Type B pancreatic cell (in vitro differentiated cells): ENCODE results near the gene IBA57. TPM values are rescaled to one million over a fixed set of nuclear protein-coding genes. Genes with fewer than 3 reads are reported as not detected.
A peak's percentile ranks its signal among the peaks of the same experiment; 100 is the strongest.

ENCODE experiments used
- DNase-seq: peaks from one replicate; pipeline ENCODE4 v3.0.0; 2021; ENCODE audit warnings: mixed read lengths; ENCODE audit not compliant: unreplicated experiment; ENCODE audit errors: extremely low spot score
- H3K27ac Mint-ChIP-seq: 2 replicates; pipeline ENCODE4 v1.8.0; 2021; ENCODE audit warnings: mild to moderate bottlenecking, mixed read lengths
- H3K27me3 Mint-ChIP-seq: 2 replicates; pipeline ENCODE4 v1.8.0; 2021; ENCODE audit warnings: mixed read lengths
- H3K36me3 Mint-ChIP-seq: 2 replicates; pipeline ENCODE4 v1.8.0; 2021; ENCODE audit warnings: mixed read lengths
- H3K4me1 Mint-ChIP-seq: one replicate; pipeline ENCODE4 v1.8.0; 2021; ENCODE audit warnings: mixed read lengths; ENCODE audit not compliant: unreplicated experiment
- H3K4me3 Mint-ChIP-seq: 2 replicates; pipeline ENCODE4 v1.8.0; 2021; ENCODE audit warnings: mild to moderate bottlenecking, mixed read lengths
- H3K9me3 Mint-ChIP-seq: 2 replicates; pipeline ENCODE4 v1.8.0; 2021; ENCODE audit warnings: mixed read lengths
- total RNA-seq: library from RNA; stranded (reverse); gene quantifications from 2 replicates; pipeline ENCODE4 v1.2.1, GENCODE V29; 2021; ENCODE audit warnings: low replicate concordance
- TF ChIP-seq, protein P1 (sequence below): fragments of 200-600 bp; sonication (generic); conservative IDR thresholded peaks from 2 replicates; pipeline ENCODE4 v1.5.0; 2021; ENCODE audit warnings: antibody characterized with exemption, mild to moderate bottlenecking

Gene IBA57
- total RNA-seq, 1 donor from 2014 or later: 9.5 TPM

DNA sequence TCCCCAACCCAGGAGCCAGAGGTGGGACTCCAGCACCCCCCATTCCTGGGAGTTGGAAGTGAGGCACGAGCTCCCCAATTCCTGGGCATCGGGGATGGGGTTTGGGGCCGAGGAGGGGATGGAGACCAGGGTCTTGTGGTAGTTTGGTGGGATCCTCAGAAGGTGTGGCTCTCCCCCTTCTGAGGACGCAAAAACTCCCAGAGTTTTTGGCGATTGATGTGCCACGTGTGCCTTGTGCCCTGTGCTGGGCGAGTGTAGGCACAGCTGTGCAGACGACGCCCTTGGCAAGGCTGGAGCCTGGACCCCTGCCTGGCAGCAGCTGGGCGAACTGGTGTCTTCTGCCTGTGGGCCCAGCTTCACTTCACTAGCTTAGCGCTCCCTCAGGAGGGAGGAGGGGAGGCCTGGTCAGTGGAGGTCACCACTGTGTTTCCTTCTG lies 22.9 kb upstream of the IBA57 start:
- no peaks in the 10 kb centered on the region for H3K36me3 Mint-ChIP-seq
- H3K9me3 Mint-ChIP-seq: no peaks in the 10 kb centered on the region
- peaks cover 5% of the 10 kb centered on the region for H3K27me3 Mint-ChIP-seq
- TF ChIP-seq, protein P1, sequence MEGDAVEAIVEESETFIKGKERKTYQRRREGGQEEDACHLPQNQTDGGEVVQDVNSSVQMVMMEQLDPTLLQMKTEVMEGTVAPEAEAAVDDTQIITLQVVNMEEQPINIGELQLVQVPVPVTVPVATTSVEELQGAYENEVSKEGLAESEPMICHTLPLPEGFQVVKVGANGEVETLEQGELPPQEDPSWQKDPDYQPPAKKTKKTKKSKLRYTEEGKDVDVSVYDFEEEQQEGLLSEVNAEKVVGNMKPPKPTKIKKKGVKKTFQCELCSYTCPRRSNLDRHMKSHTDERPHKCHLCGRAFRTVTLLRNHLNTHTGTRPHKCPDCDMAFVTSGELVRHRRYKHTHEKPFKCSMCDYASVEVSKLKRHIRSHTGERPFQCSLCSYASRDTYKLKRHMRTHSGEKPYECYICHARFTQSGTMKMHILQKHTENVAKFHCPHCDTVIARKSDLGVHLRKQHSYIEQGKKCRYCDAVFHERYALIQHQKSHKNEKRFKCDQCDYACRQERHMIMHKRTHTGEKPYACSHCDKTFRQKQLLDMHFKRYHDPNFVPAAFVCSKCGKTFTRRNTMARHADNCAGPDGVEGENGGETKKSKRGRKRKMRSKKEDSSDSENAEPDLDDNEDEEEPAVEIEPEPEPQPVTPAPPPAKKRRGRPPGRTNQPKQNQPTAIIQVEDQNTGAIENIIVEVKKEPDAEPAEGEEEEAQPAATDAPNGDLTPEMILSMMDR: no peak
- peak overlapping the region; percentile 94 for H3K4me3 Mint-ChIP-seq
- DNase-seq: no peak
- peak overlapping the region; percentile 36 for H3K27ac Mint-ChIP-seq
- peaks cover 15% of the 10 kb centered on the region for H3K4me1 Mint-ChIP-seq

DNA sequence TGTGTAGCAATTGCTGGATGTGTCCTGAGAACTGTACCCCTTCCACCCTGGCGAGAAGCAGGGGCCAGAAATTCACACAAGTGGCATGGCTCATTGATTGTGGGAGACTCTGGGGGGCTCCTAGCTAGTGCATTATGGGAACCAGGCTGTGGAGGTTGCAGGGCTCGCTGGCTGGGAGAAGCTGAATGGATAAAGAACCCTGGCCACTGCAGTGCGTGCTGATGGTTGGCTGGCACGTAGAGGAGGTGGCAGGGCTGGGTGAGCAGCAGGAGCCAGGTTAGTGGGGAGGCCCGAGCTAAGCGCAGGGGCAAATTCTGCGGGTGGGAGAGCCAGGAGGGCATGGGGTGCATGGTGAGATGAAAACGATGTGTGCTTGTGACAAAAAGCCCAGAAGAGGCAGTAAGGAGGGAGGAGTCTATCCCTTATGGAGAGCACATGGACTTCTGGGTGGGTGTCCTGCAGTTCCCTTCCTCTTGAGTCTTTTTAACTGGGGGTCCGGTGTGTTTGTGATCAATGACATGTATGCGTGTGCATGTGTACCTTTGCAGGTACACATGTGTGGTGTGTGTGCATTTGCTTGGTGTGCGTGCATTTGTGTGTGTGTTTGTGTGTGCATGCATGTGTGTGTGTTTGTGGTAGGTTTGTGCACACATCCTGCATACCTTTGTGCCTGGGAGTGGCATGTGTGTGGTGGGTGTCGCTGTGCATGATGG lies 22.0 kb upstream of the IBA57 start:
- Mint-ChIP-seq H3K9me3 (no peaks in the 10 kb centered on the region), H3K27ac (peak overlapping the region; percentile 74), H3K4me3 (peak overlapping the region; percentile 94), H3K27me3 (peaks cover 5% of the 10 kb centered on the region), H3K36me3 (no peaks in the 10 kb centered on the region), H3K4me1 (peaks cover 15% of the 10 kb centered on the region)
- TF ChIP-seq, protein P1: no peak
- no peak for DNase-seq

DNA sequence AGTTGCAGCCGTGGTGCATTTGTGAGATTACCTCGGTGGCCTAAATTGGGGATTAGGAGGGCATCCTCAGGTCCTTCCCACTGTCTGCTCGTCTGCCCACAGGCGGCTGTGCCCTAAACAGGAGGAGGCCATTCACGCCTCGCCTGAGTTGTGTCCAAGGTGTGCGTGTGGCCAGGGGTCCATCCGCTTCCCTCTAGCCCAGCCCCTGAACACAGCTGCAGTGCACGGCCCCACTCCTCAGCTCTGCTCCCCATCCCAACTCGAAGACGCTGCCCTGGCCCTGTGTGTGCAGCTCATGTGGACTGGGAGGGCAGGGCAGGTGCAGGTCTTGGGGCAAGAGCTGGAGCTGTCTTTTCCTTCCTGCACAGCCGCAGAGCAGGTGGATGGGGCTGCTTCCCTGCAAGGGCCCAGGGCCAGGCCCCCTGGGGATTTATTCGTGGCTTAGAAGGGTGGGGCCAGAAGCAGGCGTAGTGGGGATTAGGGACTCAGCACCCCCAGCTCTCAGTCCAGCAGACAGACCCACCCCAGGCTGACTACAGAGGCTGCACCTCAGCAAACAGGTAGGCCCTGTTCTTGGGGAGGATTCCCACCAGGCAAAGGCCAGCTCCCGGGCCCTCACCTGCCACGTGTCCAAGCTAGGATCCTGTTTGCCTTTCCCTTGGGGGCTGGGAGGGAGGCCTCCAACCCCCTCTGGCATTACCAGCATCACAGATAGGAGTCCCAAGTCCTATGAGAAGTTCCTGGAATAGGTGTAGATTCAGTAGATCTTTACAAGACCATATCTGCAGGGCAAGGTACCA lies 21.2 kb upstream of the IBA57 start:
- Mint-ChIP-seq H3K4me3 (no peak overlapping the region), H3K9me3 (no peaks in the 10 kb centered on the region), H3K27me3 (peaks cover 5% of the 10 kb centered on the region), H3K27ac (peak overlapping the region; percentile 74), H3K4me1 (peaks cover 15% of the 10 kb centered on the region), H3K36me3 (no peaks in the 10 kb centered on the region)
- TF ChIP-seq, protein P1: no peak
- no peak for DNase-seq

DNA sequence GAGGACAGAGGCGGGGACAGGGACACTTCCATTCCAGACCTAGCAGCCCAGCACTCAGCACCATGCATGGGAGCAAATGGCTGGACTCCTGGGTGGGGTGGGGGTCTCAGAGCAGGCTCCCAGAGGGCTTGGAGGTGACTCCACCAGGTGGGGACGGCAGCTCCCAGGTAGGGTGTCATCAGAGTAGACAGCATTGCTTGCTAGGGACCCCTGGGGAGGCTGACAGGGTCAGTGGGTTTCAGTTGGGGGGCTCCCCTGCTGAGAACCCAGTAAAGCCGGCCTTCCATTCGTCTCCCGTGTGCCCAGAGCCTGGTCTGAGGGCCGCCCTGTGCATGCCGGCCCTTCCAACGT lies 20.6 kb upstream of the IBA57 start:
- H3K4me3 Mint-ChIP-seq: no peak overlapping the region
- peaks cover 15% of the 10 kb centered on the region for H3K4me1 Mint-ChIP-seq
- H3K27me3 Mint-ChIP-seq: peaks cover under 1% of the 10 kb centered on the region
- H3K27ac Mint-ChIP-seq: peak overlapping the region; percentile 41
- TF ChIP-seq, protein P1: no peak
- H3K9me3 Mint-ChIP-seq: no peaks in the 10 kb centered on the region
- no peaks in the 10 kb centered on the region for H3K36me3 Mint-ChIP-seq
- no peak for DNase-seq

DNA sequence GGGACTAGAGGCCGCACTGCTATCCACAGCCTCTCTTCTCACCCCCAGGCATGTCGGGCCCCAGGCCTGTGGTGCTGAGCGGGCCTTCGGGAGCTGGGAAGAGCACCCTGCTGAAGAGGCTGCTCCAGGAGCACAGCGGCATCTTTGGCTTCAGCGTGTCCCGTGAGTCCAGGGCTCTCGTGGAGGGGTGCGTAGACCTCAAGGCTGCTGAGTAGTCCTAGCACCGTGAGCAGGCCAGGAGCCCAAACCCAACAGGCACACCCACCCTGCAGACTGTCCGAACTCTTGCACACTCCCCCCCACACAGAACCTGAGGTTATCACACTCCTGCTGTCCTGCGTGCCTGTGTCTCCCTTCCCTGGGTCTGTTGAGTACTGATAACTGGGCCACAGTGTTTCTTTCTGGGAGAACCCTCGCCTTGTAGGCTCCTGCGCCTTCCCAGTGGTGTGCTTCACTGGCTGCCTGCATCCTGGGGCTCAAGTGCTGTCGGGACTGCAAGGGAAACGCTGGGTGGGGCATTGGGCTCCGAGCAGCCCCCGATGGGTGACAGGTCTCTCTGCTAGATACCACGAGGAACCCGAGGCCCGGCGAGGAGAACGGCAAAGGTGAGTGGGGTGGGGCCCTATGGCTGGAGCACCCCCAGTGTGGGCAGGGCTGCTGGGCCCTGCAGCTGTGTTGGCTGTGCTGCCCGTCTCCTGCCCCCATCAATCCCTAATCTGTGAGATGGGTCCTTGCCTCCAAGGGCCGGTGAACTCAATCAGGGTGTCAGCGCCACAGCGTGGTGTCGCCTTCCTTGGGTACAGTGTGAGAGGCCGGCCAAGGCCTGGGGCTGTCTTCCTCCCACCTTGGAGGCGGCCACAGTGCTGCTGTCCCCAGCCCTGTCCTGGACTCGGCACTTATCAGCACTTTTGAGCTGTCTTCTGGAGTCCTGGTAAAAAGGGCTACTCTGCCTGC lies 19.9 kb upstream of the IBA57 start:
- no peaks in the 10 kb centered on the region for H3K27me3 Mint-ChIP-seq
- no peak for DNase-seq
- no peak overlapping the region for H3K4me3 Mint-ChIP-seq
- TF ChIP-seq, protein P1: no peak
- H3K36me3 Mint-ChIP-seq: no peaks in the 10 kb centered on the region
- H3K27ac Mint-ChIP-seq: no peak overlapping the region
- H3K4me1 Mint-ChIP-seq: peaks cover 15% of the 10 kb centered on the region
- H3K9me3 Mint-ChIP-seq: no peaks in the 10 kb centered on the region
